ENCODE data around the gene AFM.

GRCh38 chr4:73434311-73434710 is 47.2 kb upstream of the AFM start:
- peak; percentile 49 for TF ChIP-seq CTCF (IDR thresholded peaks at IDR 0.05; ENCODE audit: borderline replicate concordance, extremely low read depth, low read length, poor library complexity, severe bottlenecking)
- TF ChIP-seq EZH2 (IDR thresholded peaks at IDR 0.05; ENCODE audit: borderline replicate concordance, low read depth, low read length, severe bottlenecking), result no peak

All from DND-41 (cell line).